Stomach smooth muscle (tissue), 2 donors: ENCODE data around the gene FAM114A1.
"Not testable (repeated sequence)": the region's sequence is repeated elsewhere in the genome, so short reads cannot be mapped to it uniquely, and the experiment has no call there.

Experiments used
- H3K27ac ChIP-seq: one replicate; pipeline ENCODE4 v1.7.0; 2013; ENCODE audit warnings: mild to moderate bottlenecking, low read length, inconsistent platforms
- H3K27me3 ChIP-seq, 2 donors: one replicate each; pipeline ENCODE4 v1.7.0; 2013; ENCODE audit warnings: low read length in 2 of 2; ENCODE audit not compliant: insufficient read depth in 2 of 2, control insufficient read depth in 1 of 2
- H3K36me3 ChIP-seq, 2 donors: one replicate each; pipeline ENCODE4 v1.7.0; 2013; ENCODE audit warnings: low read length in 2 of 2; ENCODE audit not compliant: control insufficient read depth in 2 of 2, insufficient read depth in 2 of 2
- H3K4me1 ChIP-seq: one replicate; pipeline ENCODE4 v1.7.0; 2013; ENCODE audit warnings: low read length; ENCODE audit not compliant: control insufficient read depth, insufficient read depth
- H3K4me3 ChIP-seq, 2 donors: one replicate each; pipeline ENCODE4 v1.7.0; 2013; ENCODE audit warnings: low read length in 2 of 2
- H3K9ac ChIP-seq, 2 donors: one replicate each; pipeline ENCODE4 v1.7.0; 2013; ENCODE audit warnings: low read length in 2 of 2, mild to moderate bottlenecking in 1 of 2
- H3K9me3 ChIP-seq, 2 donors: one replicate each; pipeline ENCODE4 v1.7.0; 2013; ENCODE audit warnings: low read length in 2 of 2; ENCODE audit not compliant: control insufficient read depth in 2 of 2
- donor health status: healthy.
- donor health status: Pancreatic carcinoma.

FAM114A1 gene

DNA sequence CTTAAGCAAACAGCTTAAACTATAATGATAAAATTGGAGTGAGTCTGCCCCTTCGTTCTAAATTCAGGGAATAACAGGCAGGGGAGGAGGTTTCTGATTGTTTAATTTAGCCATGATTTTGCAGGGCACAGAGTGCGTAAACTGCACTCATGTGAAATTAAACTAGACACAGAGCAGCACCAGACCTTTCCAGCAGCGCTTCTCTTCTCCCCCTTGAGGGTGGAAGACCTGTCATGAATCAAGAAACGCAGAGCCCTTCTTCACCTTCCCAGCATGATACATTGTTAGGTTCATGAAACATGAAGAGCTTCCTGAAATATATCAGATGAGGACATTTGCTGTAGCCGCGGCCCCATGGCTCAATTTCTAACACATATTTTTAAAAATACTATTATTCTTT, 63.1 kb downstream of the FAM114A1 start:
- Histone ChIP-seq H3K36me3 (peaks cover 25 to 26% of the 10 kb centered on the region in 2 donors), H3K27me3 (no peaks in the 10 kb centered on the region), H3K9ac (peak overlapping the region; percentile 36 to 55), H3K9me3 (no peaks in the 10 kb centered on the region), H3K4me1 (peaks cover 26% of the 10 kb centered on the region), H3K27ac (peak overlapping the region; percentile 81), H3K4me3 (peak overlapping the region; percentile 32 to 40)

DNA sequence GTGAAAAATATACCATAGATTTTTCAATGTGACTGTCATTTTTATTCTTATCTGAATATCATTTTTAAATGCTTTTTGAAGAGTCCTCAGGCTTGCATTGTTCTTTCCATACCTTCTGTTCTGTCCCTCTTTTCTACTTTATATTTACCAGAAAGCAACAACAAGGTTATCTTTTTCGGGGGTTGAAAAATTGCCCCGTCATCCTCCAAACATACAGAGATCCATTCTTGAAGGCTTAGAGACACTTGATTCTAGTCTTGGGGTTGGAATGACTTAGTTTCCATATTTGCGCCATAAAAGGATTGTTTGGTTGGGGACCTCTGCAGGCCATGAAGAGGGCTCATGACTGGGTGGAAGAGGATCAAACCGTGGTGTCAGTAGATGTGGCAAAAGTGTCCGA, 63.5 kb downstream of the FAM114A1 start:
- Histone ChIP-seq H3K27ac (peak overlapping the region; percentile 81), H3K4me3 (no peak overlapping the region), H3K36me3 (peaks cover 26 to 28% of the 10 kb centered on the region in 2 donors), H3K9me3 (no peaks in the 10 kb centered on the region), H3K27me3 (no peaks in the 10 kb centered on the region), H3K9ac (no peak overlapping the region), H3K4me1 (peaks cover 23% of the 10 kb centered on the region)

DNA sequence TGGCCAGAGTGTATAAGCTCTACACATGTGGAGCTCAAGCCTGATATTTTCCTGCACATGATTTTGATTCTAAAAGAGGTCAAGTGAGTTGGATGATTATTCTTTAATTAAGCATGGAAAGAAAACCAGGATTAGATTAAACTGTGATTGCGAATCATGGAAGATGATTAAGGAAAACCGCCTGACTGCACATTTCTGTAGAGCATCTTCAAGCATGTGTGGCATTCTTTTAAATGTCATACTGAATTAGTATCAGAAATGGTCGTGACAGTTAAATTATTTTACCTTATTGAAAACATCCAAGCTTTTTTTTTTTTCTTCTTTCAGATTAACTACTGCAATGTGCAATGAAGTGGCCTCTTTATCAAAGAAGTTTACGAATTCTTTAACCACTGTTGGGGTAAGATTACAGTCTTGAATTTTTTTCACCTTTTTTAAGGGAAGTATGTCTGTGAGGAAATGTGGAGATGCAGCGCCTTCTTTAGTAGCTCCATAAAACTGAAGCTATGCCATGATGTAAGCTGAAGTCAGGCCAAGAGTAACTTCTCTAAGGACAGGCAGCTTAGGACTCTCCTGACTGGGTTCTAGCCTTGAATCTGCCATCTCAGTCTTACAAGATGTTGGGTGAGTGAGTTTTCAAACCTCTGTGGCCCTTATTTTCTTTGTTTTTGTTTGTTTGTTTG, 67.9 kb downstream of the FAM114A1 start:
- H3K36me3 ChIP-seq = peaks cover 29 to 46% of the 10 kb centered on the region in 2 donors
- H3K4me1 ChIP-seq = peaks cover 5% of the 10 kb centered on the region
- no peaks in the 10 kb centered on the region for H3K9me3 ChIP-seq

DNA sequence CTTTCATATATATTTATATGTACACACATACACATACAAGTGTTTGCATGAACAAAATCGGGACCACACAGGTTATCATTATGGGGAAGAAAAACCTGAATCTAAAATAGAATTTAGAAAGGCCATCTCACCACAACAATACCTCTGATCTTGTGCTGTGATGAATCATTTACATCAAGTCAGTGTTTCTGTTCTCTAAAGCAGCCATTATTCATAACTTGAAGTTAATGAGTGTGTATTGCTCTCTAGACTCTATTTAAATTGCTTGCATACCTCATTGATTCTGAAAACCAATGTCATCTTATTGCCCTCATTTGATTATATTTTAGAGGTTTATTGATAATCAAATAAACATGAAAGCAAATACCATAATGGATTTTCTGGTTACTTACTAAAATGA, 71.6 kb downstream of the FAM114A1 start:
- Histone ChIP-seq H3K4me3 (no peak overlapping the region), H3K9ac (no peak overlapping the region), H3K36me3 (peaks cover 24% of the 10 kb centered on the region in 2 donors), H3K27ac (no peak overlapping the region), H3K27me3 (no peaks in the 10 kb centered on the region), H3K9me3 (no peaks in the 10 kb centered on the region), H3K4me1 (peaks cover 18% of the 10 kb centered on the region)

More for the DNA sequence above, 67.9 kb downstream of the FAM114A1 start:
- H3K27ac ChIP-seq = no peak overlapping the region
- H3K9ac ChIP-seq = no peak overlapping the region
- H3K4me3 ChIP-seq = no peak overlapping the region
- H3K27me3 ChIP-seq = no peaks in the 10 kb centered on the region

DNA sequence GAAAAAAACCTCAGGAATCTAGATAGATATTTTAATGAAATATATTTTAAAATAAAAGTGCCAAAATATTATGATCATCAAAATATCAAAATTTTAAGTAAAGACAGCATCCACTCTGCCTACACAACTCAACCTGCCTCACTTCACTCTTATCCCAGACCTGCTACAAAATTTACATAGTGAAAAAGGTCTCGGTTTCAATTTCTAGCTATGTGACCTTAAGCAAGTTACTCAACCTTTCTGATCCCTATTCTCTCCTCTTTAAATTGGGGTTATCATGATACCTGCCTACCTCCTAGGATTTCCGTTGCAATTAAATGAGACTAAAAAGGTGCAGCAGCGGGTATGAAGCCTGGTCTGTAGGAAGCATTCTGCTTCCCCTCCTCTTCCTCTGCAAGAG, 72.9 kb downstream of the FAM114A1 start:
- no peaks in the 10 kb centered on the region for H3K27me3 ChIP-seq
- H3K9me3 ChIP-seq = no peaks in the 10 kb centered on the region
- peaks cover 21% of the 10 kb centered on the region for H3K4me1 ChIP-seq
- H3K36me3 ChIP-seq = peaks cover 26% of the 10 kb centered on the region in 2 donors
- no peak overlapping the region for H3K9ac ChIP-seq
- no peak overlapping the region for H3K4me3 ChIP-seq
- no peak overlapping the region for H3K27ac ChIP-seq

DNA sequence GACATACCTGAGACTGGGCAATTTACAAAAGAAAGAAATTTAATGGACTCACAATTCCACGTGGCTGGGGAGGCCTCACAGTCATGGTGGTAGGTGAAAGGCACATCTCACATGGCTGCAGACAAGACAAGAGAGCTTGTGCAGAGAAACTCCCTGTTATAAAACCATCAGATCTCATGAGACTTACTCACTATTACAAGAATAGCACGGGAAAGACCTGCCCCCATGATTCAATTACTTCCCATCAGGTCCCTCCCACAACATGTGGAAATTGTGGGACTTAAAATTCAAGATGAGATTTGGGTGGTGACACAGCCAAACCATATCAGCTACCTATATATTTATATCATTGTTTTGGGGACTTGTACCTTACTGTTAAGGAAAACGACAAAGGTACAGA, 74.3 kb downstream of the FAM114A1 start:
- H3K4me3 ChIP-seq = not testable (repeated sequence)

DNA sequence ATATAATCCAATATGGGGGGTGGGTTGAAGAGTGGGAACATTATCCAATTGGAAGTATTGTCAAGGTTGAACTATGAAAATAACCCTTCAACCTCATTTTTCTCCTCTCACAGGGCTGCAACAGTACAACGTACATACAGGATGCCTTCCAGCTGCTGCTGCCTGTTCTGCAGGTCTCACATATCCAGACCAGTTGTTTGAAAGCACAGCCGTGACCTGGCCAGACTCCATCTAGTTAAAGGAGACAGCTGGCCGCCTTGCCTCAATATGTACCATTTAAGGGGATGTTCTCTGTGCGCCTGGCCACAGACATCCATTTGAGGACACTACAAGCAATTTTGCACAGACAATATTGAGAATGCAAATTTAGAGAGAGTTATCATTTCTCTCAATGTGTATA, 75.7 kb downstream of the FAM114A1 start:
- Histone ChIP-seq H3K27ac (peak overlapping the region; percentile 83), H3K4me1 (peaks cover 31% of the 10 kb centered on the region), H3K36me3 (peaks cover 10 to 13% of the 10 kb centered on the region in 2 donors), H3K9ac (peak overlapping the region in 1 of 2 donors; percentile 29), H3K4me3 (no peak overlapping the region), H3K9me3 (no peaks in the 10 kb centered on the region), H3K27me3 (no peaks in the 10 kb centered on the region)

More for the DNA sequence above, 74.3 kb downstream of the FAM114A1 start:
- Histone ChIP-seq H3K4me1 (peaks cover 25% of the 10 kb centered on the region), H3K36me3 (peaks cover 20 to 23% of the 10 kb centered on the region in 2 donors), H3K9ac (peak overlapping the region in 1 of 2 donors; percentile 29), H3K27ac (peak overlapping the region; percentile 83)
- H3K9me3 ChIP-seq, H3K27me3 ChIP-seq: not testable (repeated sequence)

DNA sequence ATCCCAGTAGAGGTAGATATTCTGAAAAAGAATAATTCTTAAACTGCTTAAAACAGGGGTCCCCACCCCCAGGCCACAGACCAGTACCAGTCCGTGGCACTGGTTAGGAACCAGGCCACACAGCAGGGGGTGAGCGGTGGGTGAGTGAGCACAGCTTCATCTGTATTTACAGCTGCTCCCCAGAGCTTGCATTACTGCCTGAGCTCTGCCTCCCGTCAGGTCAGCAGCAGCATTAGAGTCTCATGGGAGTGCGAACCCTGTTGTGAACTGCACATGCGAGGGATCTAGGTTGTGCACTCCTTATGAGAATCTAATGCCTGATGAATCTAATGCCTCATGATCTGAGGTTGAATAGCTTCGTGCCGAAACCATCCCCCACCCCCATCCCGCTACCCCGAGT, 76.8 kb downstream of the FAM114A1 start:
- H3K27ac ChIP-seq = peak overlapping the region; percentile 83
- H3K9me3 ChIP-seq = no peaks in the 10 kb centered on the region
- peak overlapping the region in 1 of 2 donors; percentile 6 for H3K9ac ChIP-seq
- H3K4me1 ChIP-seq = peaks cover 34% of the 10 kb centered on the region
- peaks cover 3 to 5% of the 10 kb centered on the region in 2 donors for H3K36me3 ChIP-seq
- no peaks in the 10 kb centered on the region for H3K27me3 ChIP-seq
- no peak overlapping the region for H3K4me3 ChIP-seq

DNA sequence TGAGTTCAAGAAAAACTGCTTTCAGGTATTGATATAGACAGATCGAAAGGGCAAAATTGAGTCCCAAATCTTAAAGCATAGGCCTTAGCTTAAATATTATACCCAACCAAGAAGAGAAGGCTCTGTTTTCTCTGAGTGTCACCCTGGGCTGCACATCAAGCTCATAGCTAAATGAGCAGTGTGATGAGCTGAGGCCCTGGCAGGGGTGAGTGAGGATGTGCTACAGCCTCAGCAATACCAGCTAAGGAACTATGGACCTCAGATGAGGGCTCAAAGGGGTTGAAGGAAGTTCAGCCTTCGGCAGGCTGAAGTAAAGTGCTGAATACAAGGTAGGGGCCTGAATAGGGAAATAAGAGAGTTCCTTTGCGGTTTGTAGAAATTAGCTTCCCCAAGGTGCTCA, 79.3 kb downstream of the FAM114A1 start:
- no peaks in the 10 kb centered on the region for H3K27me3 ChIP-seq
- H3K9me3 ChIP-seq = no peaks in the 10 kb centered on the region
- peak overlapping the region; percentile 48 to 65 for H3K9ac ChIP-seq
- peaks cover 2 to 3% of the 10 kb centered on the region in 2 donors for H3K36me3 ChIP-seq
- peak overlapping the region; percentile 80 for H3K27ac ChIP-seq
- H3K4me1 ChIP-seq = peaks cover 36% of the 10 kb centered on the region
- no peak overlapping the region for H3K4me3 ChIP-seq

DNA sequence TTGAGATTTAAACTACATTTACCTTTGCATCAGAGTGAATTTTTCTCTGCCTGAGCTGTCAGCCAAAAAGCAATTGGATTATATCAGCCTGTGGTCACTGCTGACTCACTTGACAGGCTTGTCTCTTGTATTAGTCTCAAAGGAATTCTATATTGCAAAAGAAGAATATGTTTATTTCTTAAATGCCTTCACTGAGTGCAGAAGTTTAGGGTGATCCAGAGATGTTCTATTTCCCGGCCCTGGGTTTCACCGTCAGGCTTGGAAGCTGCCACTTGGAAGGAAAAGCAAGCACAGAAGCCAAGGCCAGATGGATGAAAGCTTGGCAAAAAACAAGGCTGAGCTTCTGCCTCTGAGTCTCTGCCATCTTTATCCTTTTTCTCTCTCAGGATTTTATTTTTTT, 80.9 kb downstream of the FAM114A1 start:
- Histone ChIP-seq H3K4me1 (peaks cover 24% of the 10 kb centered on the region), H3K27ac (peak overlapping the region; percentile 79)

DNA sequence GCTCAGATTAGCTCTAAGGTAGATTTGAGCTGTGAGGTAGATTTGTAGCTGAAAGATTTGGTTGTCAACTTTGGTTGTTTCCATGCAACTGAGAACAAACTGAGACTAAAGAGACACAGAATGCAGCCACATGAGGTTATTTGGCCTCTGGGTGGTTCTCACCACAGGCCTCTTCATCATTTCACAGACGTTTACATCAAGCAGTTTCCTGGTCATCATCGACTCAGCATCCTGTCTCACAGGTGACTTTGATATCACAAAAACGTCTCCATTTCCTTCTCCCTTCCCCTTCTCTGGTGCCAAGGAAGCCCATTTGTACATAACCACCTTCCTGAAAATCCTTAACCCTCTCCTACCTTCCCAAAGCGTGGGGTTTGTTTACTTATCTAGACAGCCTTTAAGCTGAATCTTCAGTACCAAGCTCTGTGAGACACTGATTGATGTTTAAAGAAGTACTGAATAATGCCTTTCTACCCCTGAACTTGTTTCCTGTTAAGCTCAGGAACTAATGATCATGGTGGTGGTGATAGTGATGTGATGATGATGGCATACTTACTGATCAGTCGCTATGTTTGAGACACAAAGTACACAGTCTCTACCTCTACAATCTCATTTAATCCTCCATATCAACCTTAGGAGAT, 81.9 kb downstream of the FAM114A1 start:
- Histone ChIP-seq H3K4me1 (peaks cover 21% of the 10 kb centered on the region), H3K4me3 (peak overlapping the region; percentile 4 to 15), H3K9me3 (no peaks in the 10 kb centered on the region), H3K27ac (peak overlapping the region; percentile 79), H3K36me3 (peaks cover 0 to 3% of the 10 kb centered on the region in 2 donors), H3K27me3 (no peaks in the 10 kb centered on the region), H3K9ac (peak overlapping the region in 1 of 2 donors; percentile 60)

More for the DNA sequence above, 80.9 kb downstream of the FAM114A1 start:
- Histone ChIP-seq H3K4me3 (no peak overlapping the region), H3K9me3 (no peaks in the 10 kb centered on the region), H3K27me3 (no peaks in the 10 kb centered on the region), H3K36me3 (peaks cover 2 to 3% of the 10 kb centered on the region in 2 donors), H3K9ac (peak overlapping the region; percentile 7 to 60)
